Glomerular visceral epithelial cell (primary cell): ENCODE results near the gene TMTC1.

Experiments
- DNase-seq: peaks from one replicate; pipeline ENCODE4 v3.0.0-alpha.2; 2016; ENCODE audit errors: extremely low spot score

Gene TMTC1

DNA sequence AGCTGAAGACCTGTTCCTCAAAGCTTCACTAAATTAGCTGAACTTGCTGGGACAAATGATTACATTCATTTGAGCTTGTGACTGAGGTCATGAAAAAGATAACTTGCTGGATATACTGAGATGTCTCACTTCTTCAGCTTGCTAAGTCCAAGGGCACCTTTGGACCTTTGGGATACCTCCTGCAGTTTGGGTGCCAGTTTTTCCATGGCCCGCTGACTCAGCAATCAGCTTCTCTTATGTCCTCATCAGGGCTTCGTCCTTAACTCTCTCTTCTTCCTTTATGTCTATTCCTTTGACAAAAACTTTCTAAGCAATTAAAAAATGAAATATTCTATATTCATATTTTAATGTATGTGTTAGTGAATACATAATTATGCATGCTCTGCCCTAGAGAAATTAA lies 331.9 kb downstream of the TMTC1 start:
- no peak for DNase-seq
